PFSK-1 (cell line): ENCODE results near the gene NRG3.

Experiments used
- FOXP2 ChIP-seq: optimal IDR thresholded peaks from 2 replicates; pipeline ENCODE3; 2011; ENCODE audit warnings: borderline replicate concordance, control low read depth, inconsistent platforms; ENCODE audit not compliant: insufficient read depth; ENCODE audit errors: extremely low read length, extremely low read depth
- POLR2AphosphoS5 ChIP-seq: IDR thresholded peaks from 2 replicates; pipeline ENCODE4 v1.6.1; 2012; ENCODE audit warnings: low read depth, mild to moderate bottlenecking, control low read depth, low read length, moderate library complexity
- SIN3A ChIP-seq: IDR thresholded peaks from 2 replicates; pipeline ENCODE4 v1.6.1; 2012; ENCODE audit warnings: mild to moderate bottlenecking, low read length, moderate library complexity, borderline replicate concordance; ENCODE audit not compliant: insufficient read depth
- TAF1 ChIP-seq: IDR thresholded peaks from 2 replicates; pipeline ENCODE4 v1.6.1; 2012; ENCODE audit warnings: low read length, control low read depth, borderline replicate concordance; ENCODE audit not compliant: insufficient read depth
- TF ChIP-seq, protein P1 (sequence below), 2 experiments: IDR thresholded peaks; 2 replicates each; pipeline versions ENCODE4 v1.6.1 to v1.8.0; 2011 to 2012; ENCODE audit warnings: low read depth in 2 of 2, low read length in 2 of 2, control low read depth in 1 of 2, inconsistent platforms in 1 of 2, mild to moderate bottlenecking in 1 of 2, moderate library complexity in 1 of 2; ENCODE audit not compliant: insufficient read depth in 1 of 2

Gene NRG3

GRCh38 chr10:81944609-81945008, 69.6 kb downstream of the NRG3 start:
- TF ChIP-seq, protein P1, sequence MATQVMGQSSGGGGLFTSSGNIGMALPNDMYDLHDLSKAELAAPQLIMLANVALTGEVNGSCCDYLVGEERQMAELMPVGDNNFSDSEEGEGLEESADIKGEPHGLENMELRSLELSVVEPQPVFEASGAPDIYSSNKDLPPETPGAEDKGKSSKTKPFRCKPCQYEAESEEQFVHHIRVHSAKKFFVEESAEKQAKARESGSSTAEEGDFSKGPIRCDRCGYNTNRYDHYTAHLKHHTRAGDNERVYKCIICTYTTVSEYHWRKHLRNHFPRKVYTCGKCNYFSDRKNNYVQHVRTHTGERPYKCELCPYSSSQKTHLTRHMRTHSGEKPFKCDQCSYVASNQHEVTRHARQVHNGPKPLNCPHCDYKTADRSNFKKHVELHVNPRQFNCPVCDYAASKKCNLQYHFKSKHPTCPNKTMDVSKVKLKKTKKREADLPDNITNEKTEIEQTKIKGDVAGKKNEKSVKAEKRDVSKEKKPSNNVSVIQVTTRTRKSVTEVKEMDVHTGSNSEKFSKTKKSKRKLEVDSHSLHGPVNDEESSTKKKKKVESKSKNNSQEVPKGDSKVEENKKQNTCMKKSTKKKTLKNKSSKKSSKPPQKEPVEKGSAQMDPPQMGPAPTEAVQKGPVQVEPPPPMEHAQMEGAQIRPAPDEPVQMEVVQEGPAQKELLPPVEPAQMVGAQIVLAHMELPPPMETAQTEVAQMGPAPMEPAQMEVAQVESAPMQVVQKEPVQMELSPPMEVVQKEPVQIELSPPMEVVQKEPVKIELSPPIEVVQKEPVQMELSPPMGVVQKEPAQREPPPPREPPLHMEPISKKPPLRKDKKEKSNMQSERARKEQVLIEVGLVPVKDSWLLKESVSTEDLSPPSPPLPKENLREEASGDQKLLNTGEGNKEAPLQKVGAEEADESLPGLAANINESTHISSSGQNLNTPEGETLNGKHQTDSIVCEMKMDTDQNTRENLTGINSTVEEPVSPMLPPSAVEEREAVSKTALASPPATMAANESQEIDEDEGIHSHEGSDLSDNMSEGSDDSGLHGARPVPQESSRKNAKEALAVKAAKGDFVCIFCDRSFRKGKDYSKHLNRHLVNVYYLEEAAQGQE (IDR thresholded peaks at IDR 0.05; ENCODE audit: insufficient read depth in 1 of 2, low read depth in 2 of 2, low read length in 2 of 2) = no peak
- TF ChIP-seq FOXP2 = no peak

- TF ChIP-seq, protein P1 (IDR thresholded peaks at IDR 0.05; ENCODE audit: insufficient read depth in 1 of 2, low read depth in 2 of 2, low read length in 2 of 2) = no peak
- TF ChIP-seq POLR2AphosphoS5 = no peak
- TF ChIP-seq SIN3A = no peak
- TF ChIP-seq FOXP2 = no peak
- TF ChIP-seq TAF1 = no peak
Measured at GRCh38 chr10:81949283-81949682, 74.3 kb downstream of the NRG3 start.

GRCh38 chr10:81950358-81950757, 75.4 kb downstream of the NRG3 start:
- no peak for TF ChIP-seq POLR2AphosphoS5
- no peak for TF ChIP-seq FOXP2
- TF ChIP-seq SIN3A = no peak
- no peak for TF ChIP-seq TAF1
- TF ChIP-seq, protein P1 (IDR thresholded peaks at IDR 0.05; ENCODE audit: insufficient read depth in 1 of 2, low read depth in 2 of 2, low read length in 2 of 2) = no peak

- TF ChIP-seq, protein P1 (IDR thresholded peaks at IDR 0.05; ENCODE audit: insufficient read depth in 1 of 2, low read depth in 2 of 2, low read length in 2 of 2) = no peak
- TF ChIP-seq TAF1 (no peak), FOXP2 (no peak), SIN3A (no peak), POLR2AphosphoS5 (no peak)
Measured at GRCh38 chr10:81953420-81953819, 78.4 kb downstream of the NRG3 start.

DNA sequence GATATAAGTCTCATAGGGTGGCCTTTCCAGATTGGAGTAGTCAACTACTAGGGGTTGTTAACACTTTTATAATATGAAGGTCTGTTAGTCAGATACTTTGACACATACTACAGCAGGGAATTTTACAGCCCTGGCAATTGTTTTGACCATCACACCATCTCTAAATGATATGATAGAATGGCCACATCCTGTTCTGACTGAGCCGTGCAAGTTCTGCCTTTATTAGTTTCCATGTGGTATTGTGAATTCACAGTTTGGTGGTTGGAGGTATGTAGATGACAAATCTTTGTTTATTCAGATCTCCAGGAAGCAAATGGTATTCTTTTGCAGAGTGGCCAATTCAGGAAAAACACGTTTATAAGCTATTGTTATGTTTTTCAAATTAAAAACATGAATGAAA, 83.0 kb downstream of the NRG3 start:
- no peak for TF ChIP-seq TAF1

GRCh38 chr10:81959016-81959415, 84.0 kb downstream of the NRG3 start:
- TF ChIP-seq SIN3A (no peak), TAF1 (no peak), FOXP2 (no peak), POLR2AphosphoS5 (no peak)
- TF ChIP-seq, protein P1 (IDR thresholded peaks at IDR 0.05; ENCODE audit: insufficient read depth in 1 of 2, low read depth in 2 of 2, low read length in 2 of 2) = no peak
